ENCODE results near the gene HRH1.

DNA sequence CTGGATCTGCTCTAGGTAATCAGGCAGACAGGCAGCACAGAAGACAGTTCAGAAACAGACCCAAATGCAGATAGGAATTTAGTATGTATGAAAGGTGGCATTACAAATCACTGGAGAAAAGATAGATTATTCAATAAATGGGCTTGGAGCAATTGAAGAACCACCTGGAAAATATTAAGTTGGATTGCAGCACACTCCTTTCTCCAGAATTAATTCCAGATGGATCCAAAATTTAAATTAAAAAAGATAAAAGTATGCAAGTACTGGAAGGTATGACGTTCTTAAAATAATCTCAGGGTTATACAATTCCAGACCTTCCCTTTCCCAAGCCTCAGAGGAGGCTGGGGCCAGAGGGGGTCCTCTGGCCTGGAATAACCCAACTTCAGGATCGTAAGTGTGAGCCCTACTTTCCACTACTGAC, 32.5 kb downstream of the HRH1 start:
- TF ChIP-seq, protein P1, sequence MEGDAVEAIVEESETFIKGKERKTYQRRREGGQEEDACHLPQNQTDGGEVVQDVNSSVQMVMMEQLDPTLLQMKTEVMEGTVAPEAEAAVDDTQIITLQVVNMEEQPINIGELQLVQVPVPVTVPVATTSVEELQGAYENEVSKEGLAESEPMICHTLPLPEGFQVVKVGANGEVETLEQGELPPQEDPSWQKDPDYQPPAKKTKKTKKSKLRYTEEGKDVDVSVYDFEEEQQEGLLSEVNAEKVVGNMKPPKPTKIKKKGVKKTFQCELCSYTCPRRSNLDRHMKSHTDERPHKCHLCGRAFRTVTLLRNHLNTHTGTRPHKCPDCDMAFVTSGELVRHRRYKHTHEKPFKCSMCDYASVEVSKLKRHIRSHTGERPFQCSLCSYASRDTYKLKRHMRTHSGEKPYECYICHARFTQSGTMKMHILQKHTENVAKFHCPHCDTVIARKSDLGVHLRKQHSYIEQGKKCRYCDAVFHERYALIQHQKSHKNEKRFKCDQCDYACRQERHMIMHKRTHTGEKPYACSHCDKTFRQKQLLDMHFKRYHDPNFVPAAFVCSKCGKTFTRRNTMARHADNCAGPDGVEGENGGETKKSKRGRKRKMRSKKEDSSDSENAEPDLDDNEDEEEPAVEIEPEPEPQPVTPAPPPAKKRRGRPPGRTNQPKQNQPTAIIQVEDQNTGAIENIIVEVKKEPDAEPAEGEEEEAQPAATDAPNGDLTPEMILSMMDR (IDR thresholded peaks at IDR 0.05; ENCODE audit: insufficient read depth, low read depth, low read length): no peak
- no peak for TF ChIP-seq EZH2 (IDR thresholded peaks at IDR 0.05; ENCODE audit: insufficient read depth, low read length)

Data from astrocyte (in vitro differentiated cells and primary cell).